ENCODE measurements around the gene NDUFS2.

NDUFS2 gene

GRCh38 chr1:161196521-161197451 is 5.4 kb upstream of the NDUFS2 start:
- no peak for DNase-seq

- DNase-seq, result no peak
Observed at GRCh38 chr1:161197560-161198193, 4.5 kb upstream of the NDUFS2 start.

- DNase-seq, result no peak
Observed at GRCh38 chr1:161198194-161198896, 3.8 kb upstream of the NDUFS2 start.

GRCh38 chr1:161198897-161199431 is 3.2 kb upstream of the NDUFS2 start, which contains the start of gene ADAMTS4:
Gene ADAMTS4 (minus strand): TSS chr1:161199054. CDS start chr1:161198627, 427 bp downstream.
- no peak for DNase-seq

- no peak for DNase-seq
Observed at GRCh38 chr1:161199506-161200139, 2.5 kb upstream of the NDUFS2 start.

- DNase-seq, result no peak
Observed at GRCh38 chr1:161200421-161200991, 1.7 kb upstream of the NDUFS2 start.

GRCh38 chr1:161200992-161201835 is 953 bp upstream of the NDUFS2 start:
- DNase-seq, result no peak

GRCh38 chr1:161206411-161207140 is 4.4 kb downstream of the NDUFS2 start:
- no peak for DNase-seq

GRCh38 chr1:161207173-161207572 is 5.0 kb downstream of the NDUFS2 start:
- no peak for DNase-seq

GRCh38 chr1:161209790-161210409 is 7.7 kb downstream of the NDUFS2 start:
- peak; percentile 58 to 63 for DNase-seq

GRCh38 chr1:161214369-161214768 is 12.2 kb downstream of the NDUFS2 start:
- no peak for DNase-seq

- DNase-seq, result no peak
Observed at GRCh38 chr1:161215076-161215475, 12.9 kb downstream of the NDUFS2 start, which contains the start of gene FCER1G. Gene FCER1G (plus strand): TSS chr1:161215295. CDS start chr1:161215322, 27 bp downstream.

GRCh38 chr1:161216945-161217712 is 15.0 kb downstream of the NDUFS2 start:
- no peak for DNase-seq

GRCh38 chr1:161217831-161218230 is 15.7 kb downstream of the NDUFS2 start:
- no peak for DNase-seq

- DNase-seq, result no peak
Observed at GRCh38 chr1:161218301-161219077, 16.3 kb downstream of the NDUFS2 start.

GRCh38 chr1:161219078-161219892 is 17.1 kb downstream of the NDUFS2 start:
- no peak for DNase-seq

- DNase-seq, result no peak
Observed at GRCh38 chr1:161220002-161220401, 17.8 kb downstream of the NDUFS2 start.

Data from stimulated activated CD4-positive, alpha-beta T cell treated with anti-CD3 and anti-CD28 coated beads, Interleukin-4, amount 100 ng/mL, for 4 hours (primary cell).